K562 (cell line): ENCODE results near the gene ACBD4. TPM values are rescaled to one million over a fixed set of nuclear protein-coding genes. Genes with fewer than 3 reads are reported as not detected.
A peak's percentile ranks its signal among the peaks of the same experiment; 100 is the strongest.

Experiments
- CBX3 ChIP-seq, 2 experiments: IDR thresholded peaks; 1 replicate in 1 of 2; 2 replicates in 1 of 2; pipeline ENCODE4 v1.6.1; 2012; ENCODE audit warnings: inconsistent platforms in 2 of 2, low read length in 2 of 2, borderline replicate concordance in 1 of 2, control low read depth in 1 of 2
- HDAC8 ChIP-seq: fragments of 450-650 bp; IDR thresholded peaks from 2 replicates; pipeline ENCODE4 v1.6.1; 2016; ENCODE audit warnings: mild to moderate bottlenecking, missing genetic modification characterization, moderate library complexity, missing compliant biosample characterization
- PHTF2 ChIP-seq: fragments of 250-450 bp; sonication (Bioruptor Pico); IDR thresholded peaks from 2 replicates; pipeline ENCODE4 v1.5.0; 2021; ENCODE audit warnings: mild to moderate bottlenecking
- POLR3A ChIP-seq: IDR thresholded peaks from 2 replicates; pipeline ENCODE4 v1.6.1; 2011; ENCODE audit warnings: borderline replicate concordance, mild to moderate bottlenecking, moderate library complexity; ENCODE audit not compliant: insufficient read length, insufficient read depth; ENCODE audit errors: extremely low read depth
- SRSF9 ChIP-seq: fragments of 200-400 bp; formaldehyde crosslinking; IDR thresholded peaks from 2 replicates; pipeline ENCODE4 v1.6.1; 2017; ENCODE audit warnings: low read depth, low read length, borderline replicate concordance
- TCF7 ChIP-seq: sonication (generic); IDR thresholded peaks from 2 replicates; pipeline ENCODE4 v1.6.1; 2016; ENCODE audit warnings: antibody characterized with exemption, borderline replicate concordance
- XRCC5 ChIP-seq: fragments of 200-400 bp; formaldehyde crosslinking; IDR thresholded peaks from 2 replicates; pipeline ENCODE4 v1.6.1; 2017; ENCODE audit warnings: low read depth, mild to moderate bottlenecking, low read length
- ZFX ChIP-seq: sonication (generic); formaldehyde crosslinking; IDR thresholded peaks from 2 replicates; pipeline ENCODE4 v1.8.0; 2022; ENCODE audit warnings: mild to moderate bottlenecking, missing genetic modification reagents, moderate library complexity
- ZNF174 ChIP-seq: fragments of 250-450 bp; sonication (Bioruptor Pico); IDR thresholded peaks from 2 replicates; pipeline ENCODE4 v1.4.0; 2020; ENCODE audit warnings: mild to moderate bottlenecking
- polyA plus RNA-seq, 8 experiments: library from polyadenylated mRNA; depleted of rRNA in 4 of 8; stranded (reverse) in 5 of 8; unstranded in 3 of 8; fragments of >200 nt; fragmentation: Nextera tagmentation in 2 of 8; fragmentation: Illumina TruSeq in 1 of 8; extraction: Ambion mirVana in 2 of 8; extraction: Trizol in 1 of 8; gene quantifications; 2 replicates each; pipeline versions ENCODE4 v1.2.1 to v1.2.3, GENCODE V29; 2011 to 2014; ENCODE audit warnings: inconsistent platforms in 1 of 8, missing spikeins in 1 of 8
- total RNA-seq, 7 experiments: library from RNA; depleted of rRNA in 6 of 7; stranded (reverse); fragments of >200 nt in 6 of 7; fragmentation: Illumina TruSeq in 2 of 7; extraction: Trizol in 2 of 7; gene quantifications; 2 replicates each; pipeline versions ENCODE4 v1.2.1 to v1.2.3, GENCODE V29; 2011 to 2021; ENCODE audit warnings: low replicate concordance in 1 of 7
- TF ChIP-seq, protein P1 (sequence below): fragments of 450-650 bp; IDR thresholded peaks from 2 replicates; pipeline ENCODE4 v1.7.1; 2018; ENCODE audit warnings: mild to moderate bottlenecking, low read depth; ENCODE audit not compliant: partially characterized antibody
- TF ChIP-seq, protein P2 (sequence below): fragments of 250-450 bp; sonication (Bioruptor Pico); IDR thresholded peaks from 2 replicates; pipeline ENCODE4 v1.5.0; 2020; ENCODE audit warnings: mild to moderate bottlenecking, borderline replicate concordance
- TF ChIP-seq, protein P3 (sequence below): fragments of 200-800 bp; sonication (Bioruptor generic); IDR thresholded peaks from 2 replicates; pipeline ENCODE4 v1.6.1; 2017; ENCODE audit warnings: missing genetic modification characterization, missing compliant biosample characterization
- TF ChIP-seq, protein P4 (sequence below): fragments of 250-450 bp; sonication (Bioruptor Pico); IDR thresholded peaks from 2 replicates; pipeline ENCODE4 v1.5.1; 2021; ENCODE audit warnings: mild to moderate bottlenecking
- TF ChIP-seq, protein P5 (sequence below): fragments of 450-650 bp; formaldehyde crosslinking; IDR thresholded peaks from 2 replicates; pipeline ENCODE4 v1.4.0; 2020; ENCODE audit warnings: mild to moderate bottlenecking, moderate library complexity
- TF ChIP-seq, protein P6 (sequence below): sonication (generic); formaldehyde crosslinking; IDR thresholded peaks from 2 replicates; pipeline ENCODE4 v1.8.1; 2023; ENCODE audit warnings: mild to moderate bottlenecking, missing genetic modification reagents

The ACBD4 gene
- total and polyA plus RNA-seq, 9 of the 15 experiments (the other 6 are each of a cell fraction or from before 2014, with no cell fraction given): 0.14 to 6.9 (median 4.6) TPM

DNA sequence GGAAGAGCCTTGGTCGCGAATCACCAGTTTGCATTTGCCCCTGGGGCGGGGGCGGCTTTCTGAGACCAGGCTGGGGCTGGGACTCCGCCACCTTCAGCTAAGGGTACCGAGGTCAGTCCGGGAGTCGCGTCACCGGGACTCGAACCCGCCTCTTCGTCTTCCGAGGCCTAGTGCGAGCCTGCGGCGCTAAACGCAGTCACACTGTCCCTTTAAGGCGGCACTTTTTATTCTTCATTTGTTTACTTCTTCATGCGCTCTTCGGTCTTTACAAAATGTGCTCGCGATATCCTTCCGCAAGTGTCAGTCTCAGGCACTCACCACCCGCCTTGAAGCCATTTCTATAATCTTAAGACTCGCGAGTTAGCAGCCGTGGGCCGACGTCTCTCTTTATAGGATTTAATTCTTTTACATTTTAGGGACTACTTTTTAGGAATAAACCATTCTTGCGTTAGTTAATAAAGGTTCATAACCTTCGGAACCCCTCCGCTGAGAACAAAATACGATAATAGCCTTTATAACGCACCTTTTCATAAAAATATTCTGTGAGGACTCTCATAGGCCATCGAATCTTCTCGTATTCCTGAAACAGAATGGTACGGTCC is 12.2 kb downstream of the ACBD4 start (continued):
- no peak for TF ChIP-seq HDAC8 (tag)
- TF ChIP-seq, protein P1, sequence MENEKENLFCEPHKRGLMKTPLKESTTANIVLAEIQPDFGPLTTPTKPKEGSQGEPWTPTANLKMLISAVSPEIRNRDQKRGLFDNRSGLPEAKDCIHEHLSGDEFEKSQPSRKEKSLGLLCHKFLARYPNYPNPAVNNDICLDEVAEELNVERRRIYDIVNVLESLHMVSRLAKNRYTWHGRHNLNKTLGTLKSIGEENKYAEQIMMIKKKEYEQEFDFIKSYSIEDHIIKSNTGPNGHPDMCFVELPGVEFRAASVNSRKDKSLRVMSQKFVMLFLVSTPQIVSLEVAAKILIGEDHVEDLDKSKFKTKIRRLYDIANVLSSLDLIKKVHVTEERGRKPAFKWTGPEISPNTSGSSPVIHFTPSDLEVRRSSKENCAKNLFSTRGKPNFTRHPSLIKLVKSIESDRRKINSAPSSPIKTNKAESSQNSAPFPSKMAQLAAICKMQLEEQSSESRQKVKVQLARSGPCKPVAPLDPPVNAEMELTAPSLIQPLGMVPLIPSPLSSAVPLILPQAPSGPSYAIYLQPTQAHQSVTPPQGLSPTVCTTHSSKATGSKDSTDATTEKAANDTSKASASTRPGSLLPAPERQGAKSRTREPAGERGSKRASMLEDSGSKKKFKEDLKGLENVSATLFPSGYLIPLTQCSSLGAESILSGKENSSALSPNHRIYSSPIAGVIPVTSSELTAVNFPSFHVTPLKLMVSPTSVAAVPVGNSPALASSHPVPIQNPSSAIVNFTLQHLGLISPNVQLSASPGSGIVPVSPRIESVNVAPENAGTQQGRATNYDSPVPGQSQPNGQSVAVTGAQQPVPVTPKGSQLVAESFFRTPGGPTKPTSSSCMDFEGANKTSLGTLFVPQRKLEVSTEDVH: peak; percentile 61
- TF ChIP-seq ZNF174 (CRISPR knock-in tag): peak; percentile 73; the same call in 1 of the 2 replicates
- TF ChIP-seq, protein P2, sequence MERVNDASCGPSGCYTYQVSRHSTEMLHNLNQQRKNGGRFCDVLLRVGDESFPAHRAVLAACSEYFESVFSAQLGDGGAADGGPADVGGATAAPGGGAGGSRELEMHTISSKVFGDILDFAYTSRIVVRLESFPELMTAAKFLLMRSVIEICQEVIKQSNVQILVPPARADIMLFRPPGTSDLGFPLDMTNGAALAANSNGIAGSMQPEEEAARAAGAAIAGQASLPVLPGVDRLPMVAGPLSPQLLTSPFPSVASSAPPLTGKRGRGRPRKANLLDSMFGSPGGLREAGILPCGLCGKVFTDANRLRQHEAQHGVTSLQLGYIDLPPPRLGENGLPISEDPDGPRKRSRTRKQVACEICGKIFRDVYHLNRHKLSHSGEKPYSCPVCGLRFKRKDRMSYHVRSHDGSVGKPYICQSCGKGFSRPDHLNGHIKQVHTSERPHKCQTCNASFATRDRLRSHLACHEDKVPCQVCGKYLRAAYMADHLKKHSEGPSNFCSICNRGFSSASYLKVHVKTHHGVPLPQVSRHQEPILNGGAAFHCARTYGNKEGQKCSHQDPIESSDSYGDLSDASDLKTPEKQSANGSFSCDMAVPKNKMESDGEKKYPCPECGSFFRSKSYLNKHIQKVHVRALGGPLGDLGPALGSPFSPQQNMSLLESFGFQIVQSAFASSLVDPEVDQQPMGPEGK: peak; percentile 76; the same call in 1 of the 2 replicates
- peak in 1 of 2 experiments; percentile 75; a peak in 1 of 3 replicates for TF ChIP-seq CBX3 (IDR thresholded peaks at IDR 0.05; ENCODE audit: borderline replicate concordance in 1 of 2, low read length in 2 of 2)
- TF ChIP-seq TCF7: no peak
- TF ChIP-seq, protein P3, sequence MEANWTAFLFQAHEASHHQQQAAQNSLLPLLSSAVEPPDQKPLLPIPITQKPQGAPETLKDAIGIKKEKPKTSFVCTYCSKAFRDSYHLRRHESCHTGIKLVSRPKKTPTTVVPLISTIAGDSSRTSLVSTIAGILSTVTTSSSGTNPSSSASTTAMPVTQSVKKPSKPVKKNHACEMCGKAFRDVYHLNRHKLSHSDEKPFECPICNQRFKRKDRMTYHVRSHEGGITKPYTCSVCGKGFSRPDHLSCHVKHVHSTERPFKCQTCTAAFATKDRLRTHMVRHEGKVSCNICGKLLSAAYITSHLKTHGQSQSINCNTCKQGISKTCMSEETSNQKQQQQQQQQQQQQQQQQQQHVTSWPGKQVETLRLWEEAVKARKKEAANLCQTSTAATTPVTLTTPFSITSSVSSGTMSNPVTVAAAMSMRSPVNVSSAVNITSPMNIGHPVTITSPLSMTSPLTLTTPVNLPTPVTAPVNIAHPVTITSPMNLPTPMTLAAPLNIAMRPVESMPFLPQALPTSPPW (CRISPR knock-in tag): peak; percentile 45
- TF ChIP-seq, protein P4, sequence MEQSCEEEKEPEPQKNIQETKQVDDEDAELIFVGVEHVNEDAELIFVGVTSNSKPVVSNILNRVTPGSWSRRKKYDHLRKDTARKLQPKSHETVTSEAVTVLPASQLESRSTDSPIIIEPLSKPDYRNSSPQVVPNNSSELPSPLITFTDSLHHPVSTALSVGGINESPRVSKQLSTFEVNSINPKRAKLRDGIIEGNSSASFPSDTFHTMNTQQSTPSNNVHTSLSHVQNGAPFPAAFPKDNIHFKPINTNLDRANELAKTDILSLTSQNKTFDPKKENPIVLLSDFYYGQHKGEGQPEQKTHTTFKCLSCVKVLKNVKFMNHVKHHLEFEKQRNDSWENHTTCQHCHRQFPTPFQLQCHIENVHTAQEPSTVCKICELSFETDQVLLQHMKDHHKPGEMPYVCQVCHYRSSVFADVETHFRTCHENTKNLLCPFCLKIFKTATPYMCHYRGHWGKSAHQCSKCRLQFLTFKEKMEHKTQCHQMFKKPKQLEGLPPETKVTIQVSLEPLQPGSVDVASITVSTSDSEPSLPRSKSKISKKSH: no peak
- peak; percentile 93 for TF ChIP-seq ZFX (CRISPR knock-in tag)
- TF ChIP-seq, protein P5, sequence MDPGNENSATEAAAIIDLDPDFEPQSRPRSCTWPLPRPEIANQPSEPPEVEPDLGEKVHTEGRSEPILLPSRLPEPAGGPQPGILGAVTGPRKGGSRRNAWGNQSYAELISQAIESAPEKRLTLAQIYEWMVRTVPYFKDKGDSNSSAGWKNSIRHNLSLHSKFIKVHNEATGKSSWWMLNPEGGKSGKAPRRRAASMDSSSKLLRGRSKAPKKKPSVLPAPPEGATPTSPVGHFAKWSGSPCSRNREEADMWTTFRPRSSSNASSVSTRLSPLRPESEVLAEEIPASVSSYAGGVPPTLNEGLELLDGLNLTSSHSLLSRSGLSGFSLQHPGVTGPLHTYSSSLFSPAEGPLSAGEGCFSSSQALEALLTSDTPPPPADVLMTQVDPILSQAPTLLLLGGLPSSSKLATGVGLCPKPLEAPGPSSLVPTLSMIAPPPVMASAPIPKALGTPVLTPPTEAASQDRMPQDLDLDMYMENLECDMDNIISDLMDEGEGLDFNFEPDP (CRISPR knock-in tag): no peak
- no peak for TF ChIP-seq SRSF9
- no peak for TF ChIP-seq PHTF2 (CRISPR knock-in tag)
- TF ChIP-seq, protein P6, sequence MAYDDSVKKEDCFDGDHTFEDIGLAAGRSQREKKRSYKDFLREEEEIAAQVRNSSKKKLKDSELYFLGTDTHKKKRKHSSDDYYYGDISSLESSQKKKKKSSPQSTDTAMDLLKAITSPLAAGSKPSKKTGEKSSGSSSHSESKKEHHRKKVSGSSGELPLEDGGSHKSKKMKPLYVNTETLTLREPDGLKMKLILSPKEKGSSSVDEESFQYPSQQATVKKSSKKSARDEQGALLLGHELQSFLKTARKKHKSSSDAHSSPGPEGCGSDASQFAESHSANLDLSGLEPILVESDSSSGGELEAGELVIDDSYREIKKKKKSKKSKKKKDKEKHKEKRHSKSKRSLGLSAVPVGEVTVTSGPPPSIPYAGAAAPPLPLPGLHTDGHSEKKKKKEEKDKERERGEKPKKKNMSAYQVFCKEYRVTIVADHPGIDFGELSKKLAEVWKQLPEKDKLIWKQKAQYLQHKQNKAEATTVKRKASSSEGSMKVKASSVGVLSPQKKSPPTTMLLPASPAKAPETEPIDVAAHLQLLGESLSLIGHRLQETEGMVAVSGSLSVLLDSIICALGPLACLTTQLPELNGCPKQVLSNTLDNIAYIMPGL (CRISPR knock-in tag): no peak; the same call in 1 of the 2 replicates
- TF ChIP-seq XRCC5: no peak
- TF ChIP-seq POLR3A: no peak
